GM19023 (cell line): ENCODE data around the gene ACP7.

Experiments used
- ATAC-seq: cut with Tn5 transposase; IDR thresholded peaks from one replicate; pipeline ENCODE4 v1.9.1; 2021; ENCODE audit warnings: mild to moderate bottlenecking, moderate library complexity; ENCODE audit not compliant: unreplicated experiment

Gene ACP7

DNA sequence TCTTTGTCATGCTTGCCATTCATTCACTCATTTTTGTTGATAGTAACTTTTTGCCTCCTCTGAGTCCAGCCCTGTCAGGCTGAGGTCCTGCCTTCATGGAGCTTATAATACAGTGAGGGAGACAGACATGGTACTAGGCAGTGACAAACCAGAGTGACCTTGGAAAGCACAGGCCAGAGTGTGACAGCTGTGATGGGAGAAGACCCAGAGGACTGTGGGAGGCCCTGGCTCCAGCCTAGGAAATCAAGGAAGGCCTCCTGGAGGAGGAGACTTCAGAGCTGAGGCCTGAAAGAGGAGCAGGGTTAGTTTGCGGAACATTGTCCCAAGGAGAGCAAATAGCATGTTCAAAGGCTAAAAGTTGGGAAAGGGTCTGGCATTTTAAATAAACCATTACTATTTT is 61.9 kb downstream of the ACP7 start:
- no peak for ATAC-seq

DNA sequence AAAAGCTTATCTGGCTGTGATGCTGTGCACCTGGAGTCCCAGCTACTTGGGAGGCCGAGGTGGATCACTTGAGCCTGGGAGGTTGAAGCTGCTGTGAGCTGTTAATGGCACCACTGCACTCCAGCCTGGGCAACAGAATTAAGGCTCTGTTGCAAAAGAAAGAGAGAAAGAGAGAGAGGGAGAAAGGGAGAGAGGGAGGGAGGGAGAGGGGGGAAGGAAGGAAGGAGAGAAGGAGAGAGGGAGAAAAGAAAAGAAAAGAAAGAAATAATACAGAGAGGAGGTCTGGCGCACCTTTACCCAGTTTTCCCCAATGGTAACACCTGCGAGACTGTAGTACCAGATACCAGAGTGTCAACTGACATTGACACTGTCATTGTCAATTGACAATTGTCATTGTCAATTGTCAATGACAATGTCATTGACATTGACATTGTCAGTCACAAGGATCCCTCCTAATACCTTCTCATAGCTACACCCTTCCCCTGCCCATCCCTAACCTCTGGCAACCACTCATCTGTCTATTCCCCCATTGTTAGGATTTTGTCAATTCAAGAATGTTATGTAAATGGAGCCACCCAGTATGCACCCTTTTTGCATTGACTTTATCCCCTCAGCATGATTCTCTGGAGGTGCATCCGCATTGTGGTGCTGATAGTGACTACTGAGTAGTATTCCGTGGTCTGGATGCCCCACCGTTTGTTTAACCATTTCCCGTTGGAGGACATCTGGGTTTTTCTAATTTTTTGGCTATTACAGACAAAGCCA is 62.7 kb downstream of the ACP7 start:
- no peak for ATAC-seq

DNA sequence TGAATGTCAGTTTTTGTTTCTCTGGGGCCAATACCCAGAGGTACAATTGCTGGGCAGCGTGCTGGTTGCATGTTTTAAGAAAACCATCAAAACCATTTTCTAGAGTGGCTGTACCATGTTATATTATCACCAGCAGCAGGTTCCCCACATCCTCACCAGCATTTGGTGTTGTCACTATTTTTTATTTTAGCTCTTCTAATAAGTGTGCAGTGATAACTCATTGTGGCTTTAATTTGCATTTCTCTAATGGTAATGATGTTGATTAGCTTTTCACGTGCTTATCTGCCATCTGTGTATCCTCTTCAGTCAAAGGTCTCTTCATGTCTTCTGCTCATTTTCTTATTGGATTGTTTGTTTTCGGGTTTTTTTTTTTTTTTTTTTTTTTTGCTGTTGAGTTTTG is 63.3 kb downstream of the ACP7 start:
- ATAC-seq = no peak

DNA sequence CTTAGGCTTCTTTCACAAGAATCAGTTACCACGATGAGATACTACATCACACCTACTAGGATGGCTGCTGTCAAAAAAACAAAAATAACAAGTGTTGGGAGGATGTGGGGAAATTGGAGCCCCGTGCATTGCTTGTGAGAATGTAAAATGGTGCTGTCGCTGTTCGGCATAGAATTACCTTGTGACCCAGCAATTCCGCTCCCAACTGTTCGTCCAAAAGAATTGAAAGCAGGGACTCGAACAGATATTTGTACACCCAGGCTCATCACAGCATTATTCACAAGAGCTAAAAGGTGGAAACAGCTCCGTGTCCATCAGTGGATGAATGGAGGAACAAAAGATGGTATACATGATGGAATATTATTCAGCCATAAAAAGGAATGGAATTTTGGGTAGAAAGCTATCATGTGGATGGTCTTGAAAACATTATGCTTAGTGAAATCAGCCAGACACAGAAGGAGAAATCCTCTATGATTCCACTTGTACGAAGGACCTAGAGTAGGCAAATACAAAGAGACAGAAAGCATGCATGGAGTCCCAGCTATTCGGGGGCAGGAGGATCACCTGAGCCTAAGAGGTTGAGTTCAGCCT is 64.9 kb downstream of the ACP7 start:
- ATAC-seq = no peak

DNA sequence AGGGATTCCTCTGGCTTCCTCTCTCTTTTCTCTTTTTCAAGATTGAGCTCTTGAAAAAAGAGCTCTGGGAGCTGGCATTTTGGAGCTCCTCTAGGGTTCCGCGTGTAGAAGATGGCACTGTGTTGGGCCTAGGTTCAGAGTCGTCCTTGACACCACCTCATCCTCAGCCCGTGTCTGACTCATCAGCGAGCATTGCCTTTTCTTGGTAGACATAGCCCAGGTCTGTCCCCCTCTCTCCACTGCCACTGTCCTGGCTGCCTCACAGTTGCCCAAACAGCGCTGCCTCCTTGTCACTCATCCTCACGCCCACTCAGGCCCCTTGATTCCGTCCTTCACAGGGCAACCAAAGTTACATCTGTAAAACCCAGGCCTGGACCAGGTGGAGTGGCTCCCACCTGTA is 66.1 kb downstream of the ACP7 start:
- no peak for ATAC-seq

DNA sequence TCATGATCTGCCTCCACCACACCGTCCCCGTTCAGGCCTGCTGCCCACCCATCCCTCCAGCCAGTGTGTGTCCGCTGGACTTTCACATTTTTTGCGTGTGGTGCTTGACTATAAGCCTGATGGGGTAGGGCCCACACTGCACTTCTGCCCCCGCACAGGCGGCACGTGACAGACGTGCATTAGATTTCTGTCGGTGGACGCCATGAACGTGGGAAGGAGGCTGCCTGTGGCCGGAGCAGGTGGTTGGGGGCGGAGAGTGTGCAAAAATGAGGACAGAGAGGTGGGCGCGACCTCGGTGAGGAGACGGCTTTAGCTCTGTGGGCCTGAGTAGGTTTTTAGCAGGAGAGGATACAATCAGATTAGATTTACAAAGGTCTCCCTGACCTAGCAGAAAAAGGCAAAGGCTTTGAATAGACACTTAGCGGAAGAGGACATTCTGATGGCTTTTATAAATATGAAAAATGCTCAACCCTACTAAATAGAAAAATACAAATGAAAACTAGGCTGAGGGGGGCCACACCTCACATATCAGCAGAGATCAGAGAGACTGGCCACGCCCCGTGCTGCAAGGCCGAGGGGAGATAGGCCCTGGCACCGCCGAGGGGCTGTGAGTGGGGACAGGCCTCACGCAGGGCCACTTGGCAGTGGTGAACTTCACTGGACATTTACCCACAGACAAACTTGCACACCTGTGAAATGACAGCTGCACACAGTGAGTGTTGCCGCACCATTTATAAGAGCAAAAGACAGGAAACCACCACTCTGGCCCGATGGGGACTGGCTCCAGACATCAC is 66.8 kb downstream of the ACP7 start:
- ATAC-seq = no peak

DNA sequence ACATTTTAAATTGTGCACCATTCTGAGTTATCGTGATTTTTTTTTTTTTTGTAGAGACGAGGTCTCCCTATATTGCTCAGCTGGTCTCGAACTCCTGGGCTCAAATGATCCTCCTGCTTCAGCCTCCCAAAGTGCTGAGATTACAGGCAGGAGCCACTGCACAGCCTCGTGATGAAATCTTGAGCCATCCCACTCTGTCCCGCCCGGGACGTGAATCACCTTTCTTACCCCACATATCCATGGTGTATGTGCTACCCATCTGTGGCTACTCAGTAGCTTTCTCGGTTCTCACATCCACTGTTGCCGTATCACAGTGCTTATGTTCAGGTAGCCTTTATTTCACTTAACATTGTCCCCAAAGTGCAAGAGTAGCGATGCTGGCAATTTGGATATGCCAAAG is 67.9 kb downstream of the ACP7 start:
- no peak for ATAC-seq

DNA sequence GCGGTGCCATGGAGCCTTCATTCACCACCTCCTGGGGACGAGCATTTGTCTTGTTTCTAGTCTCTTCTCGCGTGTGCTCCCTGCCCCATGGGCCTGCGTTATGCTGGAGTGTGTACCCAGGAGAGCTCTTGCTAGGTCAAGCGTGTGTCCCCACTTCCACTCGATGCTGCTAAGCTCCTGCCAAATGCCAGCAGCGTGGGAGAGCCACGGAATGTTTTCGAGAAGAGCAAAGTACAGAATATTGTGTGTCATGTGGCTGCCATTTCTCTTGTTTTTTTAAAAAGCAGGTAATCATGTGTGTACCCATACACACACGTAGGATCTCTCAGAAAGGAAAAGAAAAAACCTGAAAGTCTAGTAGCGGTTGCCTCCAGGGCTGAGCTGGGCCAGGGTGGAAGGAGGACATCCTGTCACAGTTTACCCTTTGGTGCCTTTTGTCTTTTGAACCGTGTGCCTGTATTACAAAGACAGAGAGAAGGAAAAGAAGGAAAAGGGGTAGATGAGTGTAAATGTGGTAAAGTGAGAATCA is 70.0 kb downstream of the ACP7 start:
- ATAC-seq = no peak

DNA sequence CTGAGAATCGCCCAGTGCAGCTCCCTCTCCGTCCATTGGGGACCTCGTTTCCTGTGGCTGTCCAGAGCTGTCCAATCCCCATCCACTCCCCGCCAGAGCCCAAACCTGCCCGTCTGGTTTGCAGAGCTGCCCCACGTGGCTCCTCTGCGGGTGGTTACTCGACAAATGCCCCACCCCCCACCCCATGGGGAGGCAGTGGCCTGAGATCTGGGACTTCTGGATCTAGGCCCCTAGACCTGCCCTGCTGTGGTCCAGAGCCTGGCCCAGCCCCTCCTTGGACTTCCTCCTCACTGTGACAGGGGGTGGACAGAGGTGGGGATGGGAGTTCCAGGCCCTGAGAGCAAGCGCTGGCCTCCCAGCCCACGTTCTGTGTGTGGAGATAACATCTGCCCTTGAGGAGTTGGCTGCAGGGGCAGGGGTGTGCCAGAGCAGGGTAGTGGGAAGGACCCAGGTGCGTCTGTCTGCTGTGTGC is 70.5 kb downstream of the ACP7 start:
- no peak for ATAC-seq

DNA sequence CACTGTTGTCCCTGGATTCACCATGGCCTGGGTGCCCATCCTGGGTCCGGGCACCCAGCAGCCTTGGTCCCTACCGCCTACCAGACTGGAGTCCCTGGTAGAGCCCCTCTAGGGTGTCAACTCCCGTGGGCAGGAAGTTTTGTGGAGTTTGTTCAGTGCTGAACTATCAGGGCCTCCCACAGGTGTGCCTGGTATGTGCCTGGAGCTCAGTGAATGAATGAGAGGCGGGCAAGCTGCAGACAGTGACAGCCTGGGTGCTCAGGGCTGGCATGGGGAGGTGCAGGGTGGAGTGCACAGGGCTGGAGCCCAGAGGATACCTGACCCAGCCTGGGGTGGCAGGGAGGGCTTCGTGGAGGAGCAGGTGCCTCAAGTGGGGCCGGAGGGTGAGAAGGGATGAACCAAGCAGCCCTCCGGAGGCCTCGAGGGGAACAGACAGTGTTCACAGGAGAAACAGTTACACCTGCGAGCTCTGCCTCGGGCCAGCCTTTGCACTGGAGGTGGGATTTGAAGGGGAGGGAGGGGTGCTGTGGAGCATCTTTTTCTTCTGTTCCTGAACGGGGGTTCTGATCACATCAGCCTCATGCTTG is 71.0 kb downstream of the ACP7 start:
- no peak for ATAC-seq

DNA sequence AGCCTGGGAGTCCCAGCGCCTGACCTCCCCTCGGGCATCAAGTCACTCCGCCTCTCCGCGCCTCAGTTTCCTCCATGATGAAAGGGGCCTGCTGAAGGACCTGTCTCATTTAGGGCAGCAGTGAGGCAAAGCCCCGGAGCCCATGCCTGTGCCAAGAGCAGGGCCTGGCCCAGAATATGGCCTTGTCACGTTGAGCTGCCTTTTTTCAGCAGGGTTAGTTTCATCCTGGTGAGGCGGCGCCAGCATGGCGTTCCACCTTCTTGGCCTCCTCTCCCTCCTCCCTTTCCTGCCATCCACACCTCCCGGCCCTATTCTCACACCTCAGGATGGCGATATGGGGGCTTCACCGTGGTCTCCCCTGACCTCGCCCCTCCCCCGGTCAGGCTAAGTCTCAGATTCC is 71.6 kb downstream of the ACP7 start:
- no peak for ATAC-seq

DNA sequence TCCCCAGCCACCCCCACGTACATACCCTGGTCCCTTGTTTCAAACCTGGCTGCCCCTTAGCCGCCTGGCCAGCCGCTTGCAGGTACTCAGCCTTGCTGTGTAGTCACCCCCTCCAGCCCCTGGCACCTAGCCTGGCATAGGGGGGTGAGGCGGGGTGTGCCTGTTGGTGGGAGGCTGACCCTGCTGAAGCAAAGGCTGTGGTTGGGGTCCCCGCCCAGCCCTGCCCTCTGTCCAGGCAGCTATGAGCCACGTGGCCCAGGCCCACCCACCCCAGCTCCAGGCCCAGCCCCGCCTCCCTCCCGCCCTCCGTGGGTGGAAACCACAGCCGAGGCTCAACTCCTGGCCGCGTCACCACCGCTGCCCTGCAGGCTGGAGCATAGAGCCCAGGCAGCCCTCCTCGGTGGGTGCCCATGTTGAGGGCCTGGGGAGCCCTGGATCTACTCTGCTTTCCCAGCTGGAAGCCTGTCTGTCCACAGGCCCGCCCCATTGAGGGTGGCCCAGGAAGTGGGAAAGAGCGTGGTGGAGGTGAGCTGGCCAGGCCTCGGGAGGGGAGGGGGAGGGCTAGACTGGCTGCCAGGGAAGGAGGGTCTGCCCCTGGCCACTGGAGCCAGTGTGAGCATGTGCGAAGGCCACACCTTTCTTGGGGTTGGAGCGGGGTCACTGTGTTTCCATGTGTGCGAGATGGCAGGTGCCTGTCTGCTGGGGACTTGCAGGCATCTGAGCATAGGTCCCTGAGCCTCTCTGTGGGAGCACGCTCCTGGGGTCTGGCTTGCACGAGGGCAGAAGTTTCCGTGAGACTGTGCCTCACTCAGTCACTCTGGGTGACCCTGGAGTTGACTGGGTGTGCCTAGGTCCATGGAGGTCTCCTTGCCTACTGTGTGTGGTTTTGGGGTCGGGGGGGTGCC is 72.4 kb downstream of the ACP7 start:
- no peak for ATAC-seq

DNA sequence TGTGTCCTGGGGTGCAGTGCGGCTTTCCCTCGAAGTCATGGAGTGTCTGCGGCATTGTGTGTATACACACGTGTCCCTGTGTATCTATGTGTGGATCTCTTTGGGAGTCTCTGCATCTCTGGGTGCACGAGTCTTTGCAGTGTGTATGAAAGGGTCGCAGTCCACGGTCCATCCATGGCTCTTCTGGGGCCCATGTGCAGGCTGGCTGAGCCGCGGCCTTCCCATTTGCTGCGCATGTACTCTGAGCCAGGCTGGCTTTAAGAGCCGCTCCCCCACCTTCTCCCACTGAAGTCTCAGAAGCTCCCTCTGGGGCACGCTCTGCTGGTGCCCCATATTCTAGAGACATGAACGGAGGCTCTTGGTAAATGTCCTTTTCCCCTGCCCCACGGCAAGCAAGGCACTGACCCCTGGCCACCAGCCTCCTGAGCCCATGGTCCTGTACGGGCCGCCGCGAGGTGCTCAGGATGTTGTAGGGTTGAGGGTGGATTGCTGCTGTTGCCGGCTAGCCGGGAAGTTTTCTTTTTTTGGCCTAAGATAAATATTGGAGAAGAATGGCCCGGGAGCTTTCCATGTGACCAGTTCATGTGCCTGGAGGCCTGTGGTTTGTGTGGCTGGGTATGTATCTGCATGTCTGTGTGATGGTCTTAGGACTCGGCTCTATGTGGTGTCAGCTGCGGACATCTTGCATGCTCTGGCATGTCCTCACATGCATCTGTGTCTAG is 73.3 kb downstream of the ACP7 start:
- ATAC-seq = no peak

DNA sequence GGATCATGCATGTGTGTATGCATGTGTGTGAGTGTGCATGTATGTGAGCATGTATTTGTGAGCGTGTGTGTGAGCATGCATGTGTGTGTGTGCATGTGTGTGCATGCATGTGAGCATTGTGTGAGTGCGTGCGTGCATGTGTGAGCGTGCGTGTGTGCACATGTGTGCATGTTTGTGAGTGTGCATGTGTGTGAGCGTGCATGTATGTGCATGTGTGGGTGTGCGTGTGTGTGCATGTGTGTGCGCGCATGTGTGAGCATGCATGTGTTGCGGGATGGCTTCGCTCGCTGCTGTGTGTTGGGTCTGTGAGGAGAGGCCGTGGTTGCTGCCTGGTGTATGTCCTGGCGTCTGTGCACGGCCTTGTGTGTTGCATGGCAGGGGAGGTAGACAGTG is 73.8 kb downstream of the ACP7 start:
- ATAC-seq = no peak

DNA sequence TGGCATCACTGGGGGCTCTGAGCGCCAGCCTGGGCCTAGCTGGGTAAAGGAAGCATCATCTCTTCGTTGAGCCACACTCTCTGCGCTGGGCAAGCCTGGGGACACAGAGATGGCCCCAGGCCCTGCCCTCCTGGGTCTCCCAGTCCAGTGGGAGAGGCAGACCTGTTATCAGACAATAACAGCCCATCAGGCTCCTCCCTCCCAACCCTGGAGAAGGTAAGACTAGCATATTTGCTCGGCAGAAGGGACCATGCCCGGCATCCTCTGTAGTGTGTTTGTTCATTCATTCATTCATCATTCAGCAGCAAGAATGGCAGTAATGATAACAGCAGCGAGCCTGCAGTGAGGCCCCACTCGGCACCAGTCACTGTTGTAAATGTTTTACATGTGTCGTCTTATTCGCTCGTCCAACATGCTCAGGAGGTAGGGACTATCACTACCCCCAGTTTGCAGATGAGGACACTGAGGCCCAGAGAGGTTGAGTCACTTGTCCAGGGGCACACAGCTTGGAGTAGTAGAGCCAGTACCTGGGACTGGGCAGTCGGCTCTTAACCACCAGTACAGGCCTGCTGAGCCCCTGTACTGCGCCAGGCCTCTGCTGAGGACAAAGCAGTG is 74.6 kb downstream of the ACP7 start:
- ATAC-seq = no peak

DNA sequence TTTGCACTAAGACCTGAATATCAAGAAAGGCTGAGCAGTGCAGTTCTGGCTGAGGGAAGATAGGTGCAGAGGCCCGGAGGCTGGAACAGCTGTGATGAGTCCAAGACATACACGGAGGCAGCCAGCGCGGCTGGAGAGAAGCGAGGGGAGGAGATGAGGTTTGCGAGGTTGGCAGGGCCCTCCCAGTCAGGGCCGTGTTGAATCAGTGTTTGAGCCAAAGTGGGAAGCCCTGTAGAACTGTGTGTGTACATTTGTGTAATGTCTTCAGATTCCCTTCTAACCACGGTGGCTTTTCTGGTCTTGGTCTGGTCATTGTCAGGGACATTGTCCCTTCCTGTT is 76.3 kb downstream of the ACP7 start:
- ATAC-seq = no peak
